ENCODE results near the gene CMSS1.

DNA sequence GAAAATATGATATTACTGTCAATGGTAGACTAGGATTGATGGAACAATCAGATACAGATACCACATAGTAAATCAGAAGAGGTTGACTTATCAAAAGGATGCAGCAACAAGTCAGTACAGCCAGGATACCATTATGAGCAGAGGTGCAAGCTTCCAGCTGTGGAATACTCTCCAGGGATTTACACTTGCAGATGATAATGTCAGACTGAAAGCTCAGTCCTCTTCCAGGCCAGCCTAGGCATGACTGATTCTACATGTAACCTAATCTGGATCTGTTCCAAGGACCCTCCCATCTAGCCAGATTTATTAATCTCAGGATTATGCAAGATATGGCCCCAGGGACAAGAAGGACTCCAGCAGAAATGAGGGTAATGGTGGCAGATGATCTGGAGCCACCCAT is 288.4 kb downstream of the CMSS1 start:
- TF ChIP-seq POLR2AphosphoS5 (IDR thresholded peaks at IDR 0.05; ENCODE audit: low read depth, low read length) = no peak
- TF ChIP-seq, protein P1, sequence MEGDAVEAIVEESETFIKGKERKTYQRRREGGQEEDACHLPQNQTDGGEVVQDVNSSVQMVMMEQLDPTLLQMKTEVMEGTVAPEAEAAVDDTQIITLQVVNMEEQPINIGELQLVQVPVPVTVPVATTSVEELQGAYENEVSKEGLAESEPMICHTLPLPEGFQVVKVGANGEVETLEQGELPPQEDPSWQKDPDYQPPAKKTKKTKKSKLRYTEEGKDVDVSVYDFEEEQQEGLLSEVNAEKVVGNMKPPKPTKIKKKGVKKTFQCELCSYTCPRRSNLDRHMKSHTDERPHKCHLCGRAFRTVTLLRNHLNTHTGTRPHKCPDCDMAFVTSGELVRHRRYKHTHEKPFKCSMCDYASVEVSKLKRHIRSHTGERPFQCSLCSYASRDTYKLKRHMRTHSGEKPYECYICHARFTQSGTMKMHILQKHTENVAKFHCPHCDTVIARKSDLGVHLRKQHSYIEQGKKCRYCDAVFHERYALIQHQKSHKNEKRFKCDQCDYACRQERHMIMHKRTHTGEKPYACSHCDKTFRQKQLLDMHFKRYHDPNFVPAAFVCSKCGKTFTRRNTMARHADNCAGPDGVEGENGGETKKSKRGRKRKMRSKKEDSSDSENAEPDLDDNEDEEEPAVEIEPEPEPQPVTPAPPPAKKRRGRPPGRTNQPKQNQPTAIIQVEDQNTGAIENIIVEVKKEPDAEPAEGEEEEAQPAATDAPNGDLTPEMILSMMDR (IDR thresholded peaks at IDR 0.05) = no peak
- TF ChIP-seq TCF7L2 (IDR thresholded peaks at IDR 0.05; ENCODE audit: low read depth, low read length) = no peak
